Neuronal stem cell (in vitro differentiated cells): ENCODE results near the gene ATP8B4.

Experiments
- DNase-seq: peaks from one replicate; pipeline ENCODE4 v3.0.0-alpha.2; 2013; ENCODE audit warnings: low spot score
- H2AFZ ChIP-seq: one replicate; pipeline ENCODE4 v1.6.1; 2013; ENCODE audit warnings: mild to moderate bottlenecking, low read length, inconsistent platforms
- H2AK5ac ChIP-seq: 2 replicates; pipeline ENCODE4 v1.6.1; 2013; ENCODE audit warnings: low read depth, mild to moderate bottlenecking, inconsistent platforms, low read length, moderate library complexity, mixed read lengths
- H2BK120ac ChIP-seq: 2 replicates; pipeline ENCODE4 v1.6.1; 2013; ENCODE audit warnings: low read depth, mild to moderate bottlenecking, inconsistent platforms, low read length, moderate library complexity, mixed read lengths
- H2BK12ac ChIP-seq: one replicate; pipeline ENCODE4 v1.6.1; 2013; ENCODE audit warnings: low read length, inconsistent platforms
- H2BK15ac ChIP-seq: 2 replicates; pipeline ENCODE4 v1.6.1; 2013; ENCODE audit warnings: mild to moderate bottlenecking, low read length, inconsistent platforms, mixed read lengths
- H2BK5ac ChIP-seq: one replicate; pipeline ENCODE4 v1.6.1; 2013; ENCODE audit warnings: inconsistent platforms, mild to moderate bottlenecking, low read length, moderate library complexity
- H3K14ac ChIP-seq: one replicate; pipeline ENCODE4 v1.6.1; 2013; ENCODE audit warnings: low read length, inconsistent platforms
- H3K18ac ChIP-seq: 2 replicates; pipeline ENCODE4 v1.6.1; 2013; ENCODE audit warnings: low read length, inconsistent platforms
- H3K23ac ChIP-seq: 2 replicates; pipeline ENCODE4 v1.6.1; 2013; ENCODE audit warnings: low read depth, mild to moderate bottlenecking, mixed read lengths, low read length, inconsistent platforms; ENCODE audit not compliant: poor library complexity
- H3K27ac ChIP-seq: replicated peaks from 3 replicates; pipeline ENCODE4 v1.5.1; 2013; ENCODE audit warnings: low read length, inconsistent platforms
- H3K27me3 ChIP-seq, 3 experiments: 2 replicates each; pipeline ENCODE4 v1.6.1; 2013; ENCODE audit warnings: low read length in 3 of 3, mild to moderate bottlenecking in 2 of 3, inconsistent platforms in 1 of 3, low read depth in 1 of 3, mixed read lengths in 1 of 3, moderate library complexity in 1 of 3; ENCODE audit not compliant: control insufficient read depth in 3 of 3, insufficient read depth in 3 of 3
- H3K36me3 ChIP-seq, 2 donors: replicated peaks in 1 of 2; 2 replicates each; pipeline ENCODE4 v1.6.1; 2013; ENCODE audit warnings: low read length in 2 of 2; ENCODE audit not compliant: control insufficient read depth in 2 of 2, insufficient read depth in 2 of 2
- H3K4ac ChIP-seq: 2 replicates; pipeline ENCODE4 v1.6.1; 2013; ENCODE audit warnings: inconsistent platforms, mild to moderate bottlenecking, low read length, moderate library complexity
- H3K4me1 ChIP-seq, 2 donors: 1 replicate in 1 of 2; 2 replicates in 1 of 2; pipeline ENCODE4 v1.6.1; 2013; ENCODE audit warnings: low read length in 2 of 2, low read depth in 1 of 2; ENCODE audit not compliant: control insufficient read depth in 2 of 2, insufficient read depth in 1 of 2
- H3K4me2 ChIP-seq: one replicate; pipeline ENCODE4 v1.6.1; 2013; ENCODE audit warnings: mild to moderate bottlenecking, low read length, inconsistent platforms; ENCODE audit not compliant: insufficient read depth, poor library complexity, severe bottlenecking
- H3K4me3 ChIP-seq, 2 donors: 2 replicates each; pipeline ENCODE4 v1.5.1; 2013; ENCODE audit warnings: low read length in 2 of 2, mild to moderate bottlenecking in 2 of 2, inconsistent platforms in 1 of 2, moderate library complexity in 1 of 2
- H3K79me1 ChIP-seq: one replicate; pipeline ENCODE4 v1.6.1; 2013; ENCODE audit warnings: low read depth, mild to moderate bottlenecking, inconsistent platforms, low read length, moderate library complexity
- H3K9ac ChIP-seq: one replicate; pipeline ENCODE4 v1.6.1; 2013; ENCODE audit warnings: mild to moderate bottlenecking, low read depth, low read length, inconsistent platforms; ENCODE audit not compliant: poor library complexity
- H3K9me3 ChIP-seq, 2 donors: replicated peaks in 1 of 2; 2 replicates each; pipeline versions ENCODE3 to v1.6.1; 2013; ENCODE audit warnings: low read length in 2 of 2, mild to moderate bottlenecking in 2 of 2, inconsistent platforms in 1 of 2, low read depth in 1 of 2, mixed read lengths in 1 of 2, moderate library complexity in 1 of 2; ENCODE audit not compliant: control insufficient read depth in 2 of 2, insufficient read depth in 1 of 2
- H4K8ac ChIP-seq: one replicate; pipeline ENCODE4 v1.6.1; 2013; ENCODE audit warnings: low read depth, mild to moderate bottlenecking, inconsistent platforms, low read length, moderate library complexity
- H4K91ac ChIP-seq: one replicate; pipeline ENCODE4 v1.6.1; 2013; ENCODE audit warnings: low read length, low read depth, mild to moderate bottlenecking, inconsistent platforms; ENCODE audit not compliant: poor library complexity
- WGBS, 2 donors: extraction: QIAGEN DNeasy Blood & Tissue Kit; methylation state at CpG; one replicate each; pipeline ENCODE4 v1.1.7; 2013; ENCODE audit warnings: missing lambda C conversion rate in 2 of 2, mixed read lengths in 1 of 2; ENCODE audit not compliant: insufficient read length in 2 of 2, insufficient replicate concordance in 1 of 2; ENCODE audit errors: extremely low coverage in 2 of 2; 5-methylcytosine and 5-hydroxymethylcytosine counted together

The ATP8B4 gene

GRCh38 chr15:50128266-50128665 is 9.2 kb upstream of the ATP8B4 start:
- Histone ChIP-seq H2BK12ac (no peak overlapping the region), H3K4me3 (no peak overlapping the region), H4K91ac (no peak overlapping the region), H3K4ac (no peak overlapping the region), H3K9ac (no peak overlapping the region), H4K8ac (no peak overlapping the region), H3K18ac (no peak overlapping the region), H2BK120ac (no peak overlapping the region), H2BK15ac (no peak overlapping the region), H3K79me1 (no peaks in the 10 kb centered on the region), H2AK5ac (no peak overlapping the region), H3K23ac (no peak overlapping the region), H3K36me3 (no peaks in the 10 kb centered on the region), H3K4me2 (no peak overlapping the region), H3K9me3 (no peaks in the 10 kb centered on the region), H3K27me3 (no peaks in the 10 kb centered on the region), H3K4me1 (no peaks in the 10 kb centered on the region), H2AFZ (no peak overlapping the region), H2BK5ac (no peak overlapping the region), H3K27ac (no peak overlapping the region), H3K14ac (no peak overlapping the region)
- DNase-seq = no peak

- H3K23ac ChIP-seq = no peak overlapping the region
- no peak overlapping the region for H3K27ac ChIP-seq
- no peak overlapping the region for H2BK12ac ChIP-seq
- H3K14ac ChIP-seq = no peak overlapping the region
- H3K9ac ChIP-seq = no peak overlapping the region
- no peaks in the 10 kb centered on the region for H3K4me1 ChIP-seq
- H3K27me3 ChIP-seq = no peaks in the 10 kb centered on the region
- DNase-seq = no peak
- H2AK5ac ChIP-seq = no peak overlapping the region
- no peak overlapping the region for H3K4me3 ChIP-seq
- WGBS, 2 donors = no CpG with 5 or more reads among the region's 4 CpGs
- no peak overlapping the region for H2AFZ ChIP-seq
- H3K79me1 ChIP-seq = no peaks in the 10 kb centered on the region
- no peak overlapping the region for H4K91ac ChIP-seq
- H4K8ac ChIP-seq = no peak overlapping the region
- no peak overlapping the region for H3K4me2 ChIP-seq
- H3K36me3 ChIP-seq = no peaks in the 10 kb centered on the region
- H2BK15ac ChIP-seq = no peak overlapping the region
- H3K18ac ChIP-seq = no peak overlapping the region
- H3K4ac ChIP-seq = no peak overlapping the region
- H2BK120ac ChIP-seq = no peak overlapping the region
- H3K9me3 ChIP-seq = no peaks in the 10 kb centered on the region
- no peak overlapping the region for H2BK5ac ChIP-seq
These were observed 8.3 kb upstream of the ATP8B4 start for GRCh38 chr15:50127255-50127777.

- H2BK12ac ChIP-seq = no peak overlapping the region
- no peaks in the 10 kb centered on the region for H3K36me3 ChIP-seq
- H4K91ac ChIP-seq = no peak overlapping the region
- WGBS, 2 donors = no CpG with 5 or more reads among the region's 4 CpGs
- H2BK15ac ChIP-seq = no peak overlapping the region
- no peak overlapping the region for H2AFZ ChIP-seq
- no peak overlapping the region for H4K8ac ChIP-seq
- no peak overlapping the region for H2BK120ac ChIP-seq
- no peaks in the 10 kb centered on the region for H3K79me1 ChIP-seq
- no peak overlapping the region for H3K4me2 ChIP-seq
- H3K27ac ChIP-seq = no peak overlapping the region
- no peak overlapping the region for H3K14ac ChIP-seq
- no peak overlapping the region for H3K9ac ChIP-seq
- H2AK5ac ChIP-seq = no peak overlapping the region
- no peak for DNase-seq
- no peak overlapping the region for H3K4ac ChIP-seq
- no peak overlapping the region for H2BK5ac ChIP-seq
- no peaks in the 10 kb centered on the region for H3K9me3 ChIP-seq
- no peak overlapping the region for H3K18ac ChIP-seq
- no peak overlapping the region for H3K23ac ChIP-seq
- no peaks in the 10 kb centered on the region for H3K27me3 ChIP-seq
- H3K4me1 ChIP-seq = no peaks in the 10 kb centered on the region
- H3K4me3 ChIP-seq = no peak overlapping the region
These were observed 7.0 kb upstream of the ATP8B4 start for GRCh38 chr15:50126072-50126471.

- no peak overlapping the region for H3K18ac ChIP-seq
- H3K4ac ChIP-seq = no peak overlapping the region
- no peak overlapping the region for H4K91ac ChIP-seq
- no peak overlapping the region for H2AFZ ChIP-seq
- DNase-seq = no peak
- no peak overlapping the region for H2BK120ac ChIP-seq
- no peak overlapping the region for H4K8ac ChIP-seq
- no peaks in the 10 kb centered on the region for H3K9me3 ChIP-seq
- H3K4me1 ChIP-seq = no peaks in the 10 kb centered on the region
- H3K4me3 ChIP-seq = no peak overlapping the region
- H2AK5ac ChIP-seq = no peak overlapping the region
- H3K36me3 ChIP-seq = no peaks in the 10 kb centered on the region
- H3K79me1 ChIP-seq = no peaks in the 10 kb centered on the region
- H3K23ac ChIP-seq = no peak overlapping the region
- no peak overlapping the region for H2BK5ac ChIP-seq
- H2BK12ac ChIP-seq = no peak overlapping the region
- no peak overlapping the region for H3K14ac ChIP-seq
- no peak overlapping the region for H2BK15ac ChIP-seq
- H3K27ac ChIP-seq = no peak overlapping the region
- H3K27me3 ChIP-seq = no peaks in the 10 kb centered on the region
- H3K4me2 ChIP-seq = no peak overlapping the region
- H3K9ac ChIP-seq = no peak overlapping the region
These were observed 5.6 kb upstream of the ATP8B4 start for GRCh38 chr15:50124631-50125030.
